K562 (cell line): Measurements from ENCODE around the gene RSRP1. TPM values are rescaled to one million over a fixed set of nuclear protein-coding genes. Genes with fewer than 3 reads are reported as not detected.
A peak's percentile ranks its signal among the peaks of the same experiment; 100 is the strongest.

ENCODE experiments used
- ATF4 ChIP-seq: fragments of 450-650 bp; formaldehyde crosslinking; IDR thresholded peaks from 2 replicates; pipeline ENCODE4 v1.4.0; 2022; ENCODE audit warnings: mild to moderate bottlenecking, moderate library complexity
- BCL6 ChIP-seq: fragments of 250-450 bp; sonication (Bioruptor Pico); IDR thresholded peaks from 2 replicates; pipeline ENCODE4 v1.4.0; 2020
- CHD4 ChIP-seq: fragments of 200-600 bp; sonication (generic); IDR thresholded peaks from 3 replicates; pipeline ENCODE4 v1.6.1; 2012; ENCODE audit warnings: low read depth, mild to moderate bottlenecking, mixed read lengths, low read length, inconsistent platforms; ENCODE audit not compliant: insufficient read depth, insufficient replicate concordance, poor library complexity, severe bottlenecking
- E4F1 ChIP-seq: fragments of 250-450 bp; sonication (Bioruptor Pico); IDR thresholded peaks from 2 replicates; pipeline ENCODE4 v1.5.0; 2021; ENCODE audit warnings: mild to moderate bottlenecking, borderline replicate concordance
- FOXK2 ChIP-seq, 2 experiments: fragments of 450-650 bp; IDR thresholded peaks in 1 of 2; conservative IDR thresholded peaks in 1 of 2; 2 replicates each; pipeline ENCODE4 v1.6.1; 2016; ENCODE audit warnings: low read depth in 2 of 2, mild to moderate bottlenecking in 1 of 2
- L3MBTL2 ChIP-seq: fragments of 450-650 bp; IDR thresholded peaks from 2 replicates; pipeline ENCODE4 v1.6.1; 2016; ENCODE audit warnings: mild to moderate bottlenecking, moderate library complexity
- MCM7 ChIP-seq, 2 experiments: fragments of 450-650 bp; IDR thresholded peaks; 2 replicates each; pipeline ENCODE4 v1.6.1; 2016 to 2018
- MXI1 ChIP-seq: IDR thresholded peaks from 2 replicates; pipeline ENCODE4 v1.6.1; 2011; ENCODE audit warnings: low read depth, mild to moderate bottlenecking, improper control_type of control experiment, low read length
- RREB1 ChIP-seq: fragments of 250-450 bp; sonication (Bioruptor Pico); IDR thresholded peaks from 2 replicates; pipeline ENCODE4 v1.4.0; 2020
- SNIP1 ChIP-seq: fragments of 450-650 bp; IDR thresholded peaks from 2 replicates; pipeline ENCODE4 v1.7.1; 2017; ENCODE audit warnings: low read depth, mild to moderate bottlenecking
- ZNF324 ChIP-seq: fragments of 250-450 bp; sonication (Bioruptor Pico); IDR thresholded peaks from 2 replicates; pipeline ENCODE4 v1.4.0; 2020; ENCODE audit warnings: mild to moderate bottlenecking
- ZNF740 ChIP-seq, 3 experiments: fragments of 200-800 bp in 1 of 3; sonication (Bioruptor generic) in 1 of 3; sonication (generic) in 1 of 3; formaldehyde crosslinking in 1 of 3; IDR thresholded peaks; 2 replicates each; pipeline versions ENCODE4 v1.6.1 to v1.8.0; 2016 to 2022; ENCODE audit warnings: mild to moderate bottlenecking in 2 of 3, missing compliant biosample characterization in 2 of 3, missing genetic modification characterization in 2 of 3, missing genetic modification reagents in 1 of 3
- ZNF76 ChIP-seq: fragments of 250-450 bp; sonication (Bioruptor Pico); IDR thresholded peaks from 2 replicates; pipeline ENCODE4 v1.4.0; 2020; ENCODE audit warnings: mild to moderate bottlenecking, moderate library complexity, borderline replicate concordance
- ZNF830 ChIP-seq: fragments of 250-450 bp; sonication (Bioruptor Pico); IDR thresholded peaks from 2 replicates; pipeline ENCODE4 v1.5.0; 2021; ENCODE audit warnings: mild to moderate bottlenecking
- ZSCAN32 ChIP-seq: fragments of 450-650 bp; formaldehyde crosslinking; IDR thresholded peaks from 2 replicates; pipeline ENCODE4 v1.4.0; 2020; ENCODE audit warnings: mild to moderate bottlenecking, moderate library complexity
- polyA plus RNA-seq, 8 experiments: library from polyadenylated mRNA; depleted of rRNA in 4 of 8; stranded (reverse) in 5 of 8; unstranded in 3 of 8; fragments of >200 nt; fragmentation: Nextera tagmentation in 2 of 8; fragmentation: Illumina TruSeq in 1 of 8; extraction: Ambion mirVana in 2 of 8; extraction: Trizol in 1 of 8; gene quantifications; 2 replicates each; pipeline versions ENCODE4 v1.2.1 to v1.2.3, GENCODE V29; 2011 to 2014; ENCODE audit warnings: inconsistent platforms in 1 of 8, missing spikeins in 1 of 8
- total RNA-seq, 7 experiments: library from RNA; depleted of rRNA in 6 of 7; stranded (reverse); fragments of >200 nt in 6 of 7; fragmentation: Illumina TruSeq in 2 of 7; extraction: Trizol in 2 of 7; gene quantifications; 2 replicates each; pipeline versions ENCODE4 v1.2.1 to v1.2.3, GENCODE V29; 2011 to 2021; ENCODE audit warnings: low replicate concordance in 1 of 7

The RSRP1 gene
- total and polyA plus RNA-seq, 9 of the 15 experiments (the other 6 are each of a cell fraction or from before 2014, with no cell fraction given), result 27.2 to 283 (median 146) TPM

- TF ChIP-seq E4F1 (peak; percentile 35; the same call in 1 of the 2 replicates), MCM7 (IDR thresholded peaks at IDR 0.05) (no peak), ZNF830 (peak; percentile 82; the same call in 1 of the 2 replicates), L3MBTL2 (peak; percentile 77), RREB1 (CRISPR knock-in tag) (peak; percentile 78), SNIP1 (no peak), MXI1 (peak; percentile 78), ZNF76 (no peak), CHD4 (no peak), FOXK2 (conservative IDR thresholded peaks at IDR 0.05 in 1 of 2, IDR thresholded peaks at IDR 0.05 in 1 of 2; ENCODE audit: low read depth in 2 of 2) (peak; percentile 56 to 76; a peak in 3 of 4 replicates), ZNF740 (CRISPR knock-in tag; IDR thresholded peaks at IDR 0.05) (no peak; the same call in 1 of the 2 replicates), ZNF740 (tag; IDR thresholded peaks at IDR 0.05) (no peak), ZSCAN32 (CRISPR knock-in tag) (peak; percentile 64; the same call in 1 of the 2 replicates), ATF4 (peak; percentile 6; the same call in 1 of the 2 replicates), BCL6 (no peak), ZNF324 (CRISPR knock-in tag) (peak; percentile 54; the same call in 1 of the 2 replicates)
These were observed at the start of gene RSRP1 (continued) for GRCh38 chr1:25247024-25247828.
